Testis (tissue), 3 donors: ENCODE data around the gene EEIG2. TPM values are rescaled to one million over a fixed set of nuclear protein-coding genes. Genes with fewer than 3 reads are reported as not detected.

ENCODE experiments used
- DNase-seq: peaks from one replicate; pipeline ENCODE4 v3.0.0-alpha.2; 2019
- H3K27ac ChIP-seq, 2 donors: fragments of 200-600 bp; sonication (generic); one replicate each; pipeline ENCODE4 v1.5.1; 2019
- H3K27me3 ChIP-seq: fragments of 200-600 bp; sonication (generic); one replicate; pipeline ENCODE4 v1.5.1; 2019
- H3K36me3 ChIP-seq: fragments of 200-600 bp; sonication (generic); one replicate; pipeline ENCODE4 v1.5.1; 2017; ENCODE audit warnings: low read depth; ENCODE audit errors: missing control alignments
- H3K4me1 ChIP-seq: fragments of 200-600 bp; sonication (generic); one replicate; pipeline ENCODE4 v1.5.1; 2019
- H3K4me3 ChIP-seq, 2 donors: fragments of 200-600 bp; sonication (generic); one replicate each; pipeline ENCODE4 v1.5.1; 2017 to 2019
- H3K9me3 ChIP-seq: fragments of 200-600 bp; sonication (generic); one replicate; pipeline ENCODE4 v1.5.1; 2017
- CTCF ChIP-seq, 3 experiments: fragments of 450-650 bp in 2 of 3; fragments of 200-600 bp in 1 of 3; sonication (generic) in 1 of 3; IDR thresholded peaks; one replicate each; pipeline ENCODE4 v1.5.1; 2016 to 2019; ENCODE audit warnings: antibody characterized with exemption in 3 of 3, mild to moderate bottlenecking in 2 of 3, moderate library complexity in 1 of 3
- POLR2A ChIP-seq: fragments of 450-650 bp; IDR thresholded peaks from one replicate; pipeline ENCODE4 v1.6.1; 2017; ENCODE audit warnings: antibody characterized with exemption, mild to moderate bottlenecking, moderate library complexity
- WGBS, 2 donors: methylation state at CpG; one replicate each; pipeline ENCODE4 v1.1.5; 2018; 5-methylcytosine and 5-hydroxymethylcytosine counted together
- intact Hi-C: fragments of 100-400 bp; cut with DNase I; formaldehyde crosslinking; loops from one replicate; pipeline ENCODE4 v1.15.1; 2023; ENCODE audit warnings: low total_unique reads
- polyA plus RNA-seq: library from polyadenylated mRNA; stranded (reverse); fragments of 350-450 nt; fragmentation: Illumina TruSeq; extraction: RNeasy Lipid Tissue Mini Kit (QIAGEN cat#74804); gene quantifications from one replicate; pipeline ENCODE4 v1.2.3, GENCODE V29; 2014; ENCODE audit warnings: low read depth, low replicate concordance; ENCODE audit not compliant: insufficient read depth
- total RNA-seq, 2 donors: library from RNA; depleted of rRNA; stranded (reverse); fragments of >200 nt; gene quantifications; one replicate each; pipeline ENCODE4 v1.2.3, GENCODE V29; 2016

Gene EEIG2
- total and polyA plus RNA-seq, 3 donors from 2014 or later, result 11.6 to 20.6 (median 14.7) TPM

GRCh38 chr1:108570998-108571401, 11.1 kb downstream of the EEIG2 start:
- TF ChIP-seq POLR2A (no peak), CTCF (IDR thresholded peaks at IDR 0.05) (no peak)
- no peaks in the 10 kb centered on the region for H3K4me1 ChIP-seq
- H3K4me3 ChIP-seq, result no peak overlapping the region
- 76 to 80% methylated on average over 7 of the region's 7 CpGs for WGBS, 2 donors
- no peaks in the 10 kb centered on the region for H3K27me3 ChIP-seq
- DNase-seq, result no peak
- intact Hi-C loops, result no loop called here
- no peaks in the 10 kb centered on the region for H3K9me3 ChIP-seq
- H3K36me3 ChIP-seq, result no peaks in the 10 kb centered on the region
- no peak overlapping the region for H3K27ac ChIP-seq

- Histone ChIP-seq H3K9me3 (no peaks in the 10 kb centered on the region), H3K4me3 (no peak overlapping the region), H3K4me1 (no peaks in the 10 kb centered on the region), H3K36me3 (no peaks in the 10 kb centered on the region), H3K27ac (no peak overlapping the region), H3K27me3 (no peaks in the 10 kb centered on the region)
- intact Hi-C loops, result no loop called here
- 75 to 80% methylated on average over 5 of the region's 5 CpGs for WGBS, 2 donors
- TF ChIP-seq CTCF (IDR thresholded peaks at IDR 0.05) (no peak), POLR2A (no peak)
- no peak for DNase-seq
Observed at GRCh38 chr1:108572182-108572581, 12.3 kb downstream of the EEIG2 start.

- intact Hi-C loops, result no loop called here
- no peak overlapping the region for H3K27ac ChIP-seq
- WGBS, 2 donors, result 96% methylated on average over 2 of the region's 2 CpGs
- no peaks in the 10 kb centered on the region for H3K27me3 ChIP-seq
- no peak overlapping the region for H3K4me3 ChIP-seq
- H3K36me3 ChIP-seq, result no peaks in the 10 kb centered on the region
- TF ChIP-seq POLR2A, result no peak
- TF ChIP-seq CTCF (IDR thresholded peaks at IDR 0.05), result no peak
- no peak for DNase-seq
- H3K9me3 ChIP-seq, result no peaks in the 10 kb centered on the region
- H3K4me1 ChIP-seq, result no peaks in the 10 kb centered on the region
Observed at GRCh38 chr1:108573183-108573582, 13.3 kb downstream of the EEIG2 start.

GRCh38 chr1:108574008-108574407, 14.1 kb downstream of the EEIG2 start:
- no peaks in the 10 kb centered on the region for H3K4me1 ChIP-seq
- TF ChIP-seq CTCF (IDR thresholded peaks at IDR 0.05) (no peak), POLR2A (no peak)
- H3K9me3 ChIP-seq, result no peaks in the 10 kb centered on the region
- no peaks in the 10 kb centered on the region for H3K27me3 ChIP-seq
- H3K36me3 ChIP-seq, result no peaks in the 10 kb centered on the region
- H3K27ac ChIP-seq, result no peak overlapping the region
- DNase-seq, result no peak
- intact Hi-C loops, result no loop called here
- no peak overlapping the region for H3K4me3 ChIP-seq

- H3K27me3 ChIP-seq, result no peaks in the 10 kb centered on the region
- TF ChIP-seq CTCF (IDR thresholded peaks at IDR 0.05), result no peak
- no peaks in the 10 kb centered on the region for H3K4me1 ChIP-seq
- H3K4me3 ChIP-seq, result no peak overlapping the region
- intact Hi-C loops, result no loop called here
- DNase-seq, result no peak
- H3K27ac ChIP-seq, result no peak overlapping the region
- H3K36me3 ChIP-seq, result no peaks in the 10 kb centered on the region
- no peaks in the 10 kb centered on the region for H3K9me3 ChIP-seq
Observed at GRCh38 chr1:108575375-108575774, 15.5 kb downstream of the EEIG2 start.
